ENCODE measurements around the gene C19orf47. TPM values are rescaled to one million over a fixed set of nuclear protein-coding genes. Genes with fewer than 3 reads are reported as not detected.

C19orf47 gene
- total and polyA plus RNA-seq, 8 donors = 10.4 to 21.7 (median 14.5) TPM

GRCh38 chr19:40358773-40359172 lies 10.6 kb upstream of the C19orf47 start:
- intact Hi-C loops (cut with DNase I) = no loop called here
- Histone ChIP-seq H3K4me3 (no peak overlapping the region), H3K27ac (peak overlapping the region in 1 of 2 donors; percentile 33), H3K36me3 (no peaks in the 10 kb centered on the region), H3K27me3 (no peaks in the 10 kb centered on the region), H3K9me3 (no peaks in the 10 kb centered on the region), H3K4me1 (peaks cover 0 to 62% of the 10 kb centered on the region in 2 donors)
- DNase-seq (peak in 1 of 4 donors; percentile 49), ATAC-seq (peak; percentile 48)
- TF ChIP-seq CTCF (IDR thresholded peaks at IDR 0.05) = no peak

DNA sequence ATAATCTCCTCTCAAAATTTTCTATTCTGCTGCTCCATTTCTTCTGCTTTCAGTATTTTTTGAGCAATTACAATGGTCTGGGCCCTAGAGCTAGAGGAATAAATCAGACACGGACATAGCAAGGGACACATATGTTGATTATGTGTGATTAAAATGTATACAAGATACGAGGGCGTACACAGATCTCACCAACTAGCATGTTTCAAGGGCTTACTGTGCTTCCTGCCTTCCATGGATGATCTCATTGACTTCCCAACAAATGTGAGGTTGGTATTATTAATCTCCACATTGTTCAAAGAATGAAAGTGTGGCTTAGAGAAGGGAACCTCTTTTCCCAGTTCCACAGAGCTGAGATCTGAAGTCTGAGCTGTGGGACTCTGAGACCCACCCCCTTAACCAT lies 9.4 kb upstream of the C19orf47 start:
- Histone ChIP-seq H3K4me1 (peaks cover 0 to 51% of the 10 kb centered on the region in 2 donors), H3K27me3 (no peaks in the 10 kb centered on the region), H3K27ac (no peak overlapping the region), H3K4me3 (no peak overlapping the region), H3K9me3 (no peaks in the 10 kb centered on the region), H3K36me3 (no peaks in the 10 kb centered on the region)
- ATAC-seq (no peak), DNase-seq (no peak)
- TF ChIP-seq CTCF (IDR thresholded peaks at IDR 0.05) = no peak
- intact Hi-C loops (cut with DNase I) = no loop called here

GRCh38 chr19:40356681-40357595 lies 8.7 kb upstream of the C19orf47 start:
- DNase-seq = peak in 1 of 4 donors; percentile 17
- intact Hi-C loops (cut with DNase I) = no loop called here
- Histone ChIP-seq H3K27me3 (no peaks in the 10 kb centered on the region), H3K4me3 (no peak overlapping the region), H3K9me3 (no peaks in the 10 kb centered on the region), H3K4me1 (peaks cover 0 to 45% of the 10 kb centered on the region in 2 donors), H3K27ac (no peak overlapping the region), H3K36me3 (no peaks in the 10 kb centered on the region)
- no peak for ATAC-seq
- no peak for TF ChIP-seq CTCF (IDR thresholded peaks at IDR 0.05)

DNA sequence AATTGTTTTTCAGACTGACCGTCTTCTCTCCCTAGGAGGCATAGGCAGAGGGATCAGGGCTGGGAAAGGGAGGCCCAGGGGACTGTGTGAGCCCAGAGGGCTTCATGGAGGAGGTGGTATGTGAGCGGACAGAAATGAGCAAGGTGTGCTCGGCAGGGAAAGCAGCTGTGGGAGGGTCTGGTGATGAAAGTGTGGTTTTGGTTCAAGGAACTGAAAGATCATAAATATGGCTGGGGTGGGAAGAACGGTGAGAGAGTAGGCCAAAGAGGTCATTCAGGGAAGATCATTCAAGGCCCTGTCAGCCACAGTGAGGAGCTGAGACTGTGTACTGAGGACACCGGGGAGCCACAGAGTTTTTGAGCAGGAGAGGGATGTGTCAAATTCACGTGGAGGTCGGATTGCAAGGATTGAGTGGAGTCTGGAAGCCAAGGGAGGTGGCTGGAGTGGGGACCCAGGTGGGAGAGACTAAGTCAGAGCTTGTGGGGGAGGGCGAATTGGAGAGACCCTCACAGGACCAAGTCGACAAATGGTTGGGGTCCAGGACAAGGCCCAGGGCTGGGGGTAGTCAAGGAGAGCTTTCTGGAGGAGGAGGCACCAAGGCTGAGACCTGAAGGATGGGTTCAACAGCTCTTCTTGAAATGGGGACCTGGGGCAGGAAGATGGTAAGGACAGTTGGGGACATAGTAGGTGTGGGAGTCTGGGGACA lies 7.9 kb upstream of the C19orf47 start:
- H3K9me3 ChIP-seq = no peaks in the 10 kb centered on the region
- intact Hi-C loops (cut with DNase I) = no loop called here
- no peak overlapping the region for H3K4me3 ChIP-seq
- H3K36me3 ChIP-seq = no peaks in the 10 kb centered on the region
- DNase-seq (peak in 1 of 4 donors; percentile 14), ATAC-seq (no peak)
- no peak overlapping the region for H3K27ac ChIP-seq
- no peaks in the 10 kb centered on the region for H3K27me3 ChIP-seq
- peaks cover 0 to 37% of the 10 kb centered on the region in 2 donors for H3K4me1 ChIP-seq
- TF ChIP-seq CTCF (IDR thresholded peaks at IDR 0.05) = no peak

DNA sequence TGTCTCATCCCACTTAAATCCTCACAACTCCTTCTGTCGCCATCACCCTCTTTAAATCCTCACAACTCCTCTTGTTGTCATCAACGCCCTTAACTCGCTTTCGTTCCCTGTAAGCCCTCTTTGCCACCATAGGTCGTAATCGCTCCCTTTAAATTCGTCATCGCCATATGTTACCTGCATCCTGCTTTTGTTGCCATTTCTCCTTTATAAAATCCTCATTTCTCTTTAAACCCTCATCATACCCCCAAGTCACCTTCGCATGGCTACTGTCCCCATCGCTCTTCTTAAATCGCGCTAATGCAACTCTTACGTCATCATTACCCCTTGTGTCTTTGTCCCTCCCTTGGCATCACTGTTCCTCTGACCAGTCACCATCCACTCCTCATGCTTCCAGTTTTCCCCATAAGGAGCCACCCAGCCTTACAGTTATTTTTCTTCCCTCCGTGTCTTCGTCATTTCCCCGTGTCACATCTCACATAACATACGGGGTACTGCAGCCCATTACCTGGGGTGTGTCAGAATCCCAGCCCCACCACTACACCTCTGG lies 837 bp upstream of the C19orf47 start:
- DNase-seq (peak in 1 of 4 donors; percentile 50), ATAC-seq (peak; percentile 1)
- H3K36me3 ChIP-seq = no peaks in the 10 kb centered on the region
- peaks cover 0 to 21% of the 10 kb centered on the region in 2 donors for H3K4me1 ChIP-seq
- peak overlapping the region; percentile 34 to 83 for H3K27ac ChIP-seq
- H3K4me3 ChIP-seq = peak overlapping the region; percentile 55 to 80
- H3K9me3 ChIP-seq = no peaks in the 10 kb centered on the region
- intact Hi-C loops (cut with DNase I) = no loop called here
- H3K27me3 ChIP-seq = no peaks in the 10 kb centered on the region
- TF ChIP-seq CTCF (IDR thresholded peaks at IDR 0.05) = no peak
